GM12878 (cell line): ENCODE data around the gene ASB2. TPM values are rescaled to one million over a fixed set of nuclear protein-coding genes. Genes with fewer than 3 reads are reported as not detected.
A peak's percentile ranks its signal among the peaks of the same experiment; 100 is the strongest.

Experiments
- BCL11A ChIP-seq: IDR thresholded peaks from 2 replicates; pipeline ENCODE4 v1.6.1; 2011; ENCODE audit warnings: low read depth, low read length
- CTCF ChIP-seq, 3 experiments: IDR thresholded peaks in 2 of 3; conservative IDR thresholded peaks in 1 of 3; 2 replicates each; pipeline ENCODE4 v1.5.1; 2011; ENCODE audit warnings: low read depth in 3 of 3, low read length in 3 of 3, mild to moderate bottlenecking in 3 of 3, control low read depth in 2 of 3, moderate library complexity in 2 of 3, inconsistent platforms in 1 of 3, mixed read lengths in 1 of 3; ENCODE audit not compliant: control insufficient read depth in 2 of 3, insufficient read depth in 1 of 3; ENCODE audit errors: extremely low read depth in 1 of 3
- EED ChIP-seq: sonication (generic); IDR thresholded peaks from 2 replicates; pipeline ENCODE4 v1.6.1; 2016; ENCODE audit warnings: antibody characterized with exemption, low read depth
- KDM1A ChIP-seq: fragments of 200-600 bp; sonication (generic); IDR thresholded peaks from 2 replicates; pipeline ENCODE4 v1.6.1; 2016; ENCODE audit warnings: borderline replicate concordance
- MYB ChIP-seq: fragments of 150-350 bp; IDR thresholded peaks from 2 replicates; pipeline ENCODE4 v1.6.1; 2014; ENCODE audit warnings: mild to moderate bottlenecking, low read depth, low read length, borderline replicate concordance
- PML ChIP-seq: IDR thresholded peaks from 2 replicates; pipeline ENCODE4 v1.6.1; 2012; ENCODE audit warnings: low read length, inconsistent platforms
- POLR2A ChIP-seq: IDR thresholded peaks from 2 replicates; pipeline ENCODE4 v1.6.1; 2011; ENCODE audit warnings: low read depth, mild to moderate bottlenecking, low read length
- RAD21 ChIP-seq: IDR thresholded peaks from 2 replicates; pipeline ENCODE4 v1.6.1; 2011; ENCODE audit warnings: mild to moderate bottlenecking, low read depth, low read length, moderate library complexity; ENCODE audit not compliant: insufficient read depth
- REST ChIP-seq: IDR thresholded peaks from 2 replicates; pipeline ENCODE4 v1.6.1; 2012; ENCODE audit warnings: mild to moderate bottlenecking, low read depth, low read length
- SIX5 ChIP-seq: IDR thresholded peaks from 2 replicates; pipeline ENCODE4 v1.6.1; 2011; ENCODE audit warnings: mild to moderate bottlenecking, low read depth, low read length, moderate library complexity; ENCODE audit not compliant: severe bottlenecking
- SKIL ChIP-seq: fragments of 450-650 bp; IDR thresholded peaks from 2 replicates; pipeline ENCODE4 v1.6.1; 2017; ENCODE audit warnings: mild to moderate bottlenecking, low read depth, inconsistent platforms; ENCODE audit not compliant: poor library complexity, severe bottlenecking
- SMC3 ChIP-seq: IDR thresholded peaks from 2 replicates; pipeline ENCODE4 v1.6.1; 2011; ENCODE audit warnings: low read length, improper control_type of control experiment, borderline replicate concordance
- SREBF2 ChIP-seq: IDR thresholded peaks from 2 replicates; pipeline ENCODE4 v1.6.1; 2012; ENCODE audit warnings: mild to moderate bottlenecking, low read length
- SRF ChIP-seq, 2 experiments: IDR thresholded peaks; 2 replicates each; pipeline ENCODE4 v1.6.1; 2011; ENCODE audit warnings: low read depth in 2 of 2, low read length in 2 of 2, mild to moderate bottlenecking in 1 of 2, moderate library complexity in 1 of 2
- SUPT20H ChIP-seq: IDR thresholded peaks from 2 replicates; pipeline ENCODE4 v1.6.1; 2011; ENCODE audit warnings: low read depth, mild to moderate bottlenecking, low read length, moderate library complexity, borderline replicate concordance; ENCODE audit not compliant: control insufficient read depth
- polyA plus RNA-seq, 11 experiments: library from polyadenylated mRNA; depleted of rRNA in 4 of 11; unstranded in 6 of 11; stranded (reverse) in 5 of 11; fragments of >200 nt; fragmentation: Nextera tagmentation in 4 of 11; fragmentation: Illumina TruSeq in 1 of 11; extraction: Ambion mirVana in 4 of 11; extraction: Trizol in 1 of 11; gene quantifications; 1 replicate in 1 of 11; 2 replicates in 10 of 11; pipeline versions ENCODE4 v1.2.1 to v1.2.3, GENCODE V29; 2011 to 2016; ENCODE audit warnings: inconsistent platforms in 2 of 11, missing spikeins in 2 of 11, low read depth in 1 of 11
- total RNA-seq, 4 experiments: library from RNA; depleted of rRNA in 3 of 4; stranded (reverse); fragments of >200 nt in 3 of 4; fragmentation: Illumina TruSeq in 1 of 4; extraction: Trizol in 1 of 4; gene quantifications; 2 replicates each; pipeline versions ENCODE4 v1.2.1 to v1.2.3, GENCODE V29; 2013 to 2021
- TF ChIP-seq, protein P1 (sequence below): fragments of 450-650 bp; IDR thresholded peaks from 2 replicates; pipeline ENCODE4 v1.6.1; 2018; ENCODE audit warnings: borderline replicate concordance, mild to moderate bottlenecking; ENCODE audit not compliant: partially characterized antibody
- TF ChIP-seq, protein P2 (sequence below): fragments of 150-350 bp; IDR thresholded peaks from 2 replicates; pipeline ENCODE4 v1.6.1; 2014; ENCODE audit warnings: mild to moderate bottlenecking, low read depth, low read length

The ASB2 gene
- total and polyA plus RNA-seq, 10 of the 15 experiments (the other 5 are each of a cell fraction or from before 2014, with no cell fraction given): 3.0 to 54.8 (median 33.5) TPM

DNA sequence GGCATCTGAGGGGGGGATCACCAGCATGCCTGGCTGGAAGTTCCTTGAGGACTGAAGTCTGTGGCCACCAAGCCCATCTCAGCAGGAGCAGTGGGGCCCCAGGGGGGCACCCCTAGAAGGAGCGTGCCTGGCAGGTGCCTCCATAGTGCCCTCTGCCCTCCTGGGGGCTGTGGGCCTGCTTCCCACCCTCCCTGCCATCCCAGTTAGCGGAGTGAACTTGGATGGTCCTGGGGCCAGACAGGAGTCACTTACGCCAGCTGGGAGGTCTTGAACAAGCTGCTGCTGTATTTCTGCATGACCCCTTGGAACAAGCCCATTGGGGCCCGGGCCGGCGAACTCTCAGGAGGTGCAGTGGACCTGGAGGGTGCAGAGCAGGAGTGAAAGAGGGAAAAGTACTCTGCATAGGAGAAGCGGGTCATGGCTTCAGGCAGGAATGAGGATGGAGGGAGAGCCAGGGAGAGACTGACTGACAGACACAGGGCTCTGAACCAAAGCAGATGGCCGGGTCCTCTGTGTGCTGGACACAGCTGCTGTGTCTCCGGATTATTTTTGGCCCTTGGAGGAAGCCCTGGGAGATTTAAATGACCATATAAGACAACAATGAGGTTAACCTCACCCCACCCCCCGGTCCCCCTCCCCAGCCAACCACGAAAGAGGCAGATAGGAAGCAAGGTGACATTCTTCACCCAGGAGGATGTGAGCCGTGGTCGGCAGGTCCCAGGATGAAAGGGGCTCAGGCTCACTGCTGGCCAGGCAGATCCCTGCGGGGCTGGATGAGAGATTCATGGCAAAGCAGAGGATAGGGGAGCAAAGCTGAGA lies 19.6 kb downstream of the ASB2 start (continued):
- TF ChIP-seq PML: no peak
- TF ChIP-seq, protein P1, sequence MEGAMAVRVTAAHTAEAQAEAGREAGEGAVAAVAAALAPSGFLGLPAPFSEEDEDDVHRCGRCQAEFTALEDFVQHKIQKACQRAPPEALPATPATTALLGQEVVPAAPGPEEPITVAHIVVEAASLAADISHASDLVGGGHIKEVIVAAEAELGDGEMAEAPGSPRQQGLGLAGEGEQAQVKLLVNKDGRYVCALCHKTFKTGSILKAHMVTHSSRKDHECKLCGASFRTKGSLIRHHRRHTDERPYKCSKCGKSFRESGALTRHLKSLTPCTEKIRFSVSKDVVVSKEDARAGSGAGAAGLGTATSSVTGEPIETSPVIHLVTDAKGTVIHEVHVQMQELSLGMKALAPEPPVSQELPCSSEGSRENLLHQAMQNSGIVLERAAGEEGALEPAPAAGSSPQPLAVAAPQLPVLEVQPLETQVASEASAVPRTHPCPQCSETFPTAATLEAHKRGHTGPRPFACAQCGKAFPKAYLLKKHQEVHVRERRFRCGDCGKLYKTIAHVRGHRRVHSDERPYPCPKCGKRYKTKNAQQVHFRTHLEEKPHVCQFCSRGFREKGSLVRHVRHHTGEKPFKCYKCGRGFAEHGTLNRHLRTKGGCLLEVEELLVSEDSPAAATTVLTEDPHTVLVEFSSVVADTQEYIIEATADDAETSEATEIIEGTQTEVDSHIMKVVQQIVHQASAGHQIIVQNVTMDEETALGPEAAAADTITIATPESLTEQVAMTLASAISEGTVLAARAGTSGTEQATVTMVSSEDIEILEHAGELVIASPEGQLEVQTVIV: no peak
- TF ChIP-seq SIX5: no peak
- peak in 1 of 2 experiments; percentile 91; a peak in 2 of 4 replicates for TF ChIP-seq SRF (IDR thresholded peaks at IDR 0.05; ENCODE audit: low read depth in 2 of 2, low read length in 2 of 2)
- TF ChIP-seq SKIL: no peak
- TF ChIP-seq BCL11A: 0 out of 2 replicates have a peak, but pooled peaks have one; percentile 29
- no peak for TF ChIP-seq RAD21
- TF ChIP-seq SMC3: no peak
- TF ChIP-seq SREBF2: no peak
- TF ChIP-seq CTCF (IDR thresholded peaks at IDR 0.05 in 2 of 3, conservative IDR thresholded peaks at IDR 0.05 in 1 of 3; ENCODE audit: control insufficient read depth in 2 of 3, extremely low read depth in 1 of 3, insufficient read depth in 1 of 3, low read depth in 3 of 3, low read length in 3 of 3): no peak
- TF ChIP-seq SUPT20H: no peak
- TF ChIP-seq REST: no peak
- no peak for TF ChIP-seq MYB
- TF ChIP-seq POLR2A: peak; percentile 21; the same call in 1 of the 2 replicates
- TF ChIP-seq, protein P2, sequence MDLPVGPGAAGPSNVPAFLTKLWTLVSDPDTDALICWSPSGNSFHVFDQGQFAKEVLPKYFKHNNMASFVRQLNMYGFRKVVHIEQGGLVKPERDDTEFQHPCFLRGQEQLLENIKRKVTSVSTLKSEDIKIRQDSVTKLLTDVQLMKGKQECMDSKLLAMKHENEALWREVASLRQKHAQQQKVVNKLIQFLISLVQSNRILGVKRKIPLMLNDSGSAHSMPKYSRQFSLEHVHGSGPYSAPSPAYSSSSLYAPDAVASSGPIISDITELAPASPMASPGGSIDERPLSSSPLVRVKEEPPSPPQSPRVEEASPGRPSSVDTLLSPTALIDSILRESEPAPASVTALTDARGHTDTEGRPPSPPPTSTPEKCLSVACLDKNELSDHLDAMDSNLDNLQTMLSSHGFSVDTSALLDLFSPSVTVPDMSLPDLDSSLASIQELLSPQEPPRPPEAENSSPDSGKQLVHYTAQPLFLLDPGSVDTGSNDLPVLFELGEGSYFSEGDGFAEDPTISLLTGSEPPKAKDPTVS: no peak
- no peak; the same call in 1 of the 2 replicates for TF ChIP-seq EED
- no peak for TF ChIP-seq KDM1A
